ENCODE results near the gene DNAH3. TPM values are rescaled to one million over a fixed set of nuclear protein-coding genes. Genes with fewer than 3 reads are reported as not detected.

The DNAH3 gene
- total RNA-seq, 5 donors from 2014 or later (not counting 1 experiment from before 2014, with no cell fraction given), result not detected

DNA sequence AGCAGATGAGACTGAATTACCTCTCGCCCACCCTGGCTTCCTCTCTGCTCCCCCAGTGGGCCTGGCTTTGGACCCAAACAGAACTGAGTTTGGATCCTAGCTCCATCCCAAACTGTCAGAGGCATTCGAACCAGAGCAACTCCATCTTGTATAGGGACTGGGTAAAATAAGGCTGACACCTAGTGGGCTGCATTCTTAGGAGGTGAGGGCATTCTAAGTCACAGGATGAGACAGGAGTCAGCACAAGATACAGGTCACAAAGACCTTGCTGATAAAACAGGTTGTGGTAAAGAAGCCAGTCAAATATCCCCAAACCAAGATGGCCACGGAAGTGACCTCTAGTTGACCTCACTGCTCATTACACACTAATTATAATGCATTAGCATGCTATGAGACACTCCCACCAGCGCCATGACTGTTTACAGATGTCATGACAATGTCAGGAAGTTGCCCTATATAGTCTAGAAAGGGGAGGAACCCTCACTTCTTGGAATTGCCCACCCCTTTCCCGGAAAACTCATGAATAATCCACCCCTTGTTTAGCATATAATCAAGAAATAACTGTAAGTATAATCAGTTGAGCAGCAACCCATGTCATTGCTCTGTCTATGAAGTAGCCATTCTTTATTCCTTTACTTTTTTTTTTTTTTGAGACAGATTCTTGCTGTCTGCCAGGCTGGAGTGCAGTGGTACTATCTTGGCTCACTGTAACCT is 205.6 kb downstream of the DNAH3 start:
- H3K4me1 ChIP-seq (ENCODE audit: control insufficient read depth in 1 of 2, extremely low read depth in 1 of 2, insufficient read depth in 2 of 2, low read length in 2 of 2), result no peaks in the 10 kb centered on the region
- no peak overlapping the region for H3K27ac ChIP-seq (ENCODE audit: low read length)
- Mint-ChIP-seq H3K4me1 (peaks cover 5 to 13% (median 10%) of the 10 kb centered on the region in 3 donors), H3K4me3 (no peak overlapping the region), H3K27me3 (no peaks in the 10 kb centered on the region), H3K9me3 (no peaks in the 10 kb centered on the region), H3K36me3 (no peaks in the 10 kb centered on the region), H3K27ac (no peak overlapping the region)
- ChIA-PET CTCF (no interaction called here), POLR2A (no interaction called here)
- H3K36me3 ChIP-seq (ENCODE audit: control insufficient read depth in 2 of 2, extremely low read depth in 1 of 2, insufficient read depth in 1 of 2, low read length in 1 of 2), result no peaks in the 10 kb centered on the region
- WGBS (ENCODE audit: insufficient coverage), result no CpG with 5 or more reads among the region's 5 CpGs
- H3K27me3 ChIP-seq (replicated peaks in 1 of 2; ENCODE audit: control insufficient read depth in 2 of 2, extremely low read depth in 1 of 2, insufficient read depth in 2 of 2, low read length in 1 of 2), result peaks cover 0 to 5% of the 10 kb centered on the region in 2 experiments
- no peak overlapping the region for H3K4me3 ChIP-seq (ENCODE audit: control insufficient read depth in 1 of 2, extremely low read depth in 1 of 2, low read length in 1 of 2)
- DNase-seq (peak in 24 of 35 experiments; percentile 1 to 48 (median 12)), ATAC-seq (replicated peaks in 1 of 4) (peak in 1 of 4 experiments; percentile 38)
- no peaks in the 10 kb centered on the region for H3K9me3 ChIP-seq

GRCh38 chr16:20942256-20942655 is 208.4 kb downstream of the DNAH3 start:
- 86% methylated on average over 1 of the region's 4 CpGs for WGBS (ENCODE audit: insufficient coverage)

DNA sequence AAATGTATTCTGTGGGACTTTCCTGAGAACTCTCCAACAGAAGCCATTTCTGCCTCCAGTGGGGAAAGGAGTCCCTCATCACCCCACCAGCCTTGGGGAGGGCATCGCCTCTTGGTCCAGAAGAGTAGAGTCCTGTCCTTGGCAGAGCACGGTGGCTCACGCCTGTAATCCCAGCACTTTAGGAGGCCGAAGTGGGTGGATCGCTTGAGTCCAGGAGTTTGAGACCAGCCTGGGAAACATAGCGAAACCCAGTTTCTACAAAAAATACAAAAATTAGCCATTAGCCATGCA is 209.1 kb downstream of the DNAH3 start:
- CTCF ChIA-PET, result no interaction called here

More at GRCh38 chr16:20942256-20942655, 208.4 kb downstream of the DNAH3 start:
- no peak for DNase-seq
- CTCF ChIA-PET, result interaction anchor here (0.7 kb wide), 2 partner anchors 64 to 971 kb away, joined by 5 to 11 read pairs; no protein-coding TSS in a partner anchor
- Mint-ChIP-seq H3K27me3 (no peaks in the 10 kb centered on the region), H3K4me1 (peaks cover 5 to 13% (median 10%) of the 10 kb centered on the region in 3 donors), H3K9me3 (no peaks in the 10 kb centered on the region), H3K4me3 (no peak overlapping the region), H3K36me3 (no peaks in the 10 kb centered on the region), H3K27ac (no peak overlapping the region)
- Histone ChIP-seq H3K27ac (ENCODE audit: low read length) (no peak overlapping the region), H3K27me3 (replicated peaks in 1 of 2; ENCODE audit: control insufficient read depth in 2 of 2, extremely low read depth in 1 of 2, insufficient read depth in 2 of 2, low read length in 1 of 2) (no peaks in the 10 kb centered on the region), H3K9me3 (no peaks in the 10 kb centered on the region), H3K4me3 (ENCODE audit: control insufficient read depth in 1 of 2, extremely low read depth in 1 of 2, low read length in 1 of 2) (no peak overlapping the region), H3K36me3 (ENCODE audit: control insufficient read depth in 2 of 2, extremely low read depth in 1 of 2, insufficient read depth in 1 of 2, low read length in 1 of 2) (no peaks in the 10 kb centered on the region), H3K4me1 (ENCODE audit: control insufficient read depth in 1 of 2, extremely low read depth in 1 of 2, insufficient read depth in 2 of 2, low read length in 2 of 2) (no peaks in the 10 kb centered on the region)
- no peak for ATAC-seq (replicated peaks in 1 of 4)
- POLR2A ChIA-PET, result interaction anchor here in 1 of 2 donors (0.6 kb wide), 1 partner anchor 350 kb away, joined by 4 read pairs; no protein-coding TSS in a partner anchor

DNA sequence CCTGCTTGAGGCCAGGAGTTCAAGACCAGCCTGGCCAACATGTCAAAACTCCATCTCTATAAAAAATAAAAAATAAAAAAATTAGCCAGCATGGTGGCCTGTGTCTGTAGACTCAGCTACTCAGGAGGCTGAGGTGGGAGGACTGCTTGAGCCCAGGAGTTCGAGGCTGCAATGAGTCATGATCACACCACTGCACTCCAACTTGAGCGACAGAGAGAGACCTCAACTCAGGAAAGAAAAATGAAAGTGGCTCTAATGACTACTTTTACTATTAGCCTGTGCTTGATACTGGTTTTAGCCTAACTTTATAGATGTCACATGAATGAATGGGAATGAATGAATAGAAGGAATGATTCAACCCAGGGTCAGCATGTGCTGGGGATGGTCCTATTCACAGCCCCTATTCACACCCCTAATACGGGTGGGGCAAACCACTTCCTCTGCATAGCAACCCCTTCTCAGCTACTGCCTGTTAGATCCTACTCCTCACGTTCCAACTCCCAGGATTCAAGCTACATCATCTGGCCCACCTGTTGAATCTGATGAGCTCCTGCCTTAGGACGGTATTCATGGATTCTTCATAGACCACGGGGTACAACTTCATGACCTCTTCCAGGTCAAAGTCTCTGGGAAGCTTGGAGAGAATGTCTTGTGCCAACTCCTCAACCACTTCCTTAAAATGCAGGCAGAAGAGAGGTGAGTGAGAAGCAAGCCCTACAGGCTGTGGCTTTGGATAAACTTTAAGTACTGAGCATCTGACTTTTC is 209.6 kb downstream of the DNAH3 start:
- Histone ChIP-seq H3K27ac (ENCODE audit: low read length) (no peak overlapping the region), H3K4me3 (ENCODE audit: control insufficient read depth in 1 of 2, extremely low read depth in 1 of 2, low read length in 1 of 2) (no peak overlapping the region), H3K4me1 (ENCODE audit: control insufficient read depth in 1 of 2, extremely low read depth in 1 of 2, insufficient read depth in 2 of 2, low read length in 2 of 2) (no peaks in the 10 kb centered on the region), H3K27me3 (replicated peaks in 1 of 2; ENCODE audit: control insufficient read depth in 2 of 2, extremely low read depth in 1 of 2, insufficient read depth in 2 of 2, low read length in 1 of 2) (peaks cover 0 to 6% of the 10 kb centered on the region in 2 experiments), H3K36me3 (ENCODE audit: control insufficient read depth in 2 of 2, extremely low read depth in 1 of 2, insufficient read depth in 1 of 2, low read length in 1 of 2) (no peaks in the 10 kb centered on the region), H3K9me3 (no peaks in the 10 kb centered on the region)
- WGBS (ENCODE audit: insufficient coverage), result 29% methylated on average over 2 of the region's 6 CpGs
- ChIA-PET POLR2A (interaction anchor here in 1 of 2 donors (0.7 kb wide), 1 partner anchor 9 kb away, joined by 6 read pairs; no protein-coding TSS in a partner anchor), CTCF (no interaction called here)
- no peak overlapping the region for H3K27ac Mint-ChIP-seq
- H3K4me3 Mint-ChIP-seq, result no peak overlapping the region
- ATAC-seq (replicated peaks in 1 of 4) (no peak), DNase-seq (no peak)
- peaks cover 5 to 13% (median 10%) of the 10 kb centered on the region in 3 donors for H3K4me1 Mint-ChIP-seq
- no peaks in the 10 kb centered on the region for H3K9me3 Mint-ChIP-seq
- no peaks in the 10 kb centered on the region for H3K27me3 Mint-ChIP-seq
- no peaks in the 10 kb centered on the region for H3K36me3 Mint-ChIP-seq

More for the DNA sequence above, 209.1 kb downstream of the DNAH3 start:
- no peak for DNase-seq
- Mint-ChIP-seq H3K36me3 (no peaks in the 10 kb centered on the region), H3K27me3 (no peaks in the 10 kb centered on the region), H3K4me3 (no peak overlapping the region), H3K4me1 (peaks cover 5 to 13% (median 10%) of the 10 kb centered on the region in 3 donors), H3K9me3 (no peaks in the 10 kb centered on the region), H3K27ac (no peak overlapping the region)
- no peak for ATAC-seq (replicated peaks in 1 of 4)
- no peak overlapping the region for H3K27ac ChIP-seq (ENCODE audit: low read length)
- WGBS (ENCODE audit: insufficient coverage), result 97% methylated on average over 5 of the region's 6 CpGs
- POLR2A ChIA-PET, result interaction anchor here in 1 of 2 donors (0.7 kb wide), 1 partner anchor 9 kb away, joined by 6 read pairs; no protein-coding TSS in a partner anchor
- no peaks in the 10 kb centered on the region for H3K9me3 ChIP-seq
- no peaks in the 10 kb centered on the region for H3K36me3 ChIP-seq (ENCODE audit: control insufficient read depth in 2 of 2, extremely low read depth in 1 of 2, insufficient read depth in 1 of 2, low read length in 1 of 2)
- H3K4me3 ChIP-seq (ENCODE audit: control insufficient read depth in 1 of 2, extremely low read depth in 1 of 2, low read length in 1 of 2), result no peak overlapping the region
- H3K4me1 ChIP-seq (ENCODE audit: control insufficient read depth in 1 of 2, extremely low read depth in 1 of 2, insufficient read depth in 2 of 2, low read length in 2 of 2), result no peaks in the 10 kb centered on the region
- H3K27me3 ChIP-seq (replicated peaks in 1 of 2; ENCODE audit: control insufficient read depth in 2 of 2, extremely low read depth in 1 of 2, insufficient read depth in 2 of 2, low read length in 1 of 2), result peaks cover 0 to 2% of the 10 kb centered on the region in 2 experiments

DNA sequence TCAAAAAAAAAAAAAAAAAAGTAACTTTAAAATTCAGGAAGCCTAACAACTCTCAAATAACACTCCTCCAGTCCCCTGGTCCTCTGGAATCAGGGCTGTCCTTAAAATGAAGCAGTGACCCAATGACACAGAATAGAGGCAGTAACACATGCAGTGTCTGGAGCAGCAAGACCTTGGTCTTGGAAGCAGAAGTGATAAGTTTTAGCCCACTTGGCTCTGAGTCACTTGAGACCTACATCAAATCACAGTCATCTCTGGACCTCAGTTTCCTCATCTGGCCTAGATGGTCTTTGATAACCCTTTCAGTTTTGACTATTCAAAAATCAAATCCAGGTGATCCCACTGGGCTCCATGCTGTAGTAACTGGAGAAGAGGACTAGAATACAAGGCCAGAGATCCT is 211.0 kb downstream of the DNAH3 start:
- H3K4me1 ChIP-seq (ENCODE audit: control insufficient read depth in 1 of 2, extremely low read depth in 1 of 2, insufficient read depth in 2 of 2, low read length in 2 of 2), result no peaks in the 10 kb centered on the region
- no peaks in the 10 kb centered on the region for H3K9me3 Mint-ChIP-seq
- H3K36me3 ChIP-seq (ENCODE audit: control insufficient read depth in 2 of 2, extremely low read depth in 1 of 2, insufficient read depth in 1 of 2, low read length in 1 of 2), result no peaks in the 10 kb centered on the region
- H3K27me3 ChIP-seq (replicated peaks in 1 of 2; ENCODE audit: control insufficient read depth in 2 of 2, extremely low read depth in 1 of 2, insufficient read depth in 2 of 2, low read length in 1 of 2), result peaks cover 0 to 6% of the 10 kb centered on the region in 2 experiments
- H3K4me1 Mint-ChIP-seq, result peaks cover 5 to 13% (median 10%) of the 10 kb centered on the region in 3 donors
- H3K4me3 Mint-ChIP-seq, result no peak overlapping the region
- ATAC-seq (replicated peaks in 1 of 4) (no peak), DNase-seq (no peak)
- no peaks in the 10 kb centered on the region for H3K9me3 ChIP-seq
- H3K36me3 Mint-ChIP-seq, result no peaks in the 10 kb centered on the region
- H3K27ac Mint-ChIP-seq, result no peak overlapping the region
- ChIA-PET POLR2A (no interaction called here), CTCF (no interaction called here)
- no peak overlapping the region for H3K4me3 ChIP-seq (ENCODE audit: control insufficient read depth in 1 of 2, extremely low read depth in 1 of 2, low read length in 1 of 2)
- no peaks in the 10 kb centered on the region for H3K27me3 Mint-ChIP-seq
- no peak overlapping the region for H3K27ac ChIP-seq (ENCODE audit: low read length)

- Histone ChIP-seq H3K4me3 (ENCODE audit: control insufficient read depth in 1 of 2, extremely low read depth in 1 of 2, low read length in 1 of 2) (no peak overlapping the region), H3K4me1 (ENCODE audit: control insufficient read depth in 1 of 2, extremely low read depth in 1 of 2, insufficient read depth in 2 of 2, low read length in 2 of 2) (no peaks in the 10 kb centered on the region), H3K36me3 (ENCODE audit: control insufficient read depth in 2 of 2, extremely low read depth in 1 of 2, insufficient read depth in 1 of 2, low read length in 1 of 2) (no peaks in the 10 kb centered on the region), H3K27ac (ENCODE audit: low read length) (no peak overlapping the region), H3K9me3 (no peaks in the 10 kb centered on the region), H3K27me3 (replicated peaks in 1 of 2; ENCODE audit: control insufficient read depth in 2 of 2, extremely low read depth in 1 of 2, insufficient read depth in 2 of 2, low read length in 1 of 2) (peaks cover 0 to 6% of the 10 kb centered on the region in 2 experiments)
- no peak for DNase-seq
- Mint-ChIP-seq H3K27me3 (no peaks in the 10 kb centered on the region), H3K9me3 (no peaks in the 10 kb centered on the region), H3K36me3 (no peaks in the 10 kb centered on the region), H3K27ac (no peak overlapping the region), H3K4me1 (peaks cover 5 to 9% (median 8%) of the 10 kb centered on the region in 3 donors), H3K4me3 (no peak overlapping the region)
- no peak for ATAC-seq (replicated peaks in 1 of 4)
- WGBS (ENCODE audit: insufficient coverage), result no CpG with 5 or more reads among the region's 2 CpGs
- CTCF ChIA-PET, result interaction anchor here in 1 of 2 donors (0.6 kb wide), 1 partner anchor 13 kb away, joined by 12 read pairs; no protein-coding TSS in a partner anchor
- POLR2A ChIA-PET, result no interaction called here
Measured at GRCh38 chr16:20938426-20938825, 212.2 kb downstream of the DNAH3 start.
